Stimulated activated CD4-positive, alpha-beta T cell treated with anti-CD3 and anti-CD28 coated beads, Interleukin-4, amount 100 ng/mL, for 4 hours (primary cell): ENCODE results near the gene IGF1R.

Experiments
- DNase-seq, 2 experiments: peaks; one replicate each; pipeline ENCODE4 v3.0.0-alpha.2; 2020

The IGF1R gene

DNA sequence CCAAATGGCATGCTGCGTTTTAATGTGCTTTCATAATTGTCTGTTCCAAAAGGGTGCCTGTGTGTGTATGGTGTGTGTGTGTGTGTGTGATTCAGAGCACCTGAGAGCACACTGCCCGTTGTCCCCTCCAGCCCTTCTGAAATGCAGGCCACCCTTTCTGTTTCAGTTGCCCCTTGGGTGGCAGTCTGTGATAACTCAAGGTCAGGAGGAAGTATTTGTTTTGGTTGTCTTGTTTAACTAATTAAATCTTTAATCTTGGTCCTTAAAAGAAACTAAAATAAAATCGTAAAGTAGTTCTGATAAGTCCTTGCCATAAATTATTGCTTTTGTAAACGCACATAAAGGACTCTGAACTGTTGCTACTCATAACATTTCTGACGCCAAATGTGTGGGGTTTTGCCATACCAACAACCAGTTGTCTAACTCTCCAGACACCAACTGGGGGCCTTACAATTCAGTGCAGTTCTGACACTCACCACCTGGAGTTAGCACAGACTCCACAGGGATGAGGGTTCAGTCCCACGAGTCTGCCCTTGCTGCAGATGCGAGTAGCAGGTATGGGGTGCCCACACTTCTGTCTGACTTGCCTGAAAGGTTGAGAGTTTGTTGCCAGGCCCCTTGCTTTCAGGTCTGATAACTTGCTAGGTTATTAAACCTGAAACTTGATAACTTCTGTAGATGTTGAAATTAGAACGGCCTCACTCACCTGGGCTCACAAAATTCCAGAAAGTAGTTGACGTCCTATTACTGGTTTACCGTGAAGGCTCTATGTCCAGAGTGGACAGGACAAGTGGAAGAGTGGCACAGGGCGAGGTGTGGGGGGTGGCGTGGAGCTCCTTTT lies 157.3 kb downstream of the IGF1R start:
- no peak for DNase-seq

DNA sequence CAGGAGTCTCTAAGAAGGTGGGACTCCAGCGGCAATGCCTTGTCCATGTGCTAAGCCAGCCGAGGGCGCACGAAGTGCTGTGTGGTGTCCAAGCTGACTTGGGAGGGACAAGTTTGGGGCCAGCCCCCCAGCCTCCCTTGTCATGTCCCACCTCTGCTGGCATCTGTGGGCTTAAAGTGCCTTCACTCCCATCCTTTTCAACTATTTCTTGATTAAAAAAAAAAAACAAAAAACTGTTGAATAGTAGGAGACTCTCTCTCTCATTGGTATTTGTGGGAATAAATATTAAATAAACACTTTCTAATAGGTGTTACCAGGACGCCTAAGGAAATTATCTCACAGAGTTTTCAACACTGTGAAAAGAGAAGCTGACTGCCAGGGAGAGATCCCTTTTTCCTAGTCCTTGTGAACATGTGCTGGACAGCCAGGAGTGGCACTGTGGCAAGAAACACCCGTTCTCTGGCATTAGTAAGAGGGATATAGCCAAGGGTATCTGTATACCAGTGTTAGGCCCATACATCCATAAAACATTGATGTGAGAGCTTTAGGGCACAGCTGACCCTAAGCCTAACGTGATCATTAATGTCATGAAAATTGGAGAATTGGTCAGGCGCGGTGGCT lies 158.0 kb downstream of the IGF1R start:
- no peak for DNase-seq

DNA sequence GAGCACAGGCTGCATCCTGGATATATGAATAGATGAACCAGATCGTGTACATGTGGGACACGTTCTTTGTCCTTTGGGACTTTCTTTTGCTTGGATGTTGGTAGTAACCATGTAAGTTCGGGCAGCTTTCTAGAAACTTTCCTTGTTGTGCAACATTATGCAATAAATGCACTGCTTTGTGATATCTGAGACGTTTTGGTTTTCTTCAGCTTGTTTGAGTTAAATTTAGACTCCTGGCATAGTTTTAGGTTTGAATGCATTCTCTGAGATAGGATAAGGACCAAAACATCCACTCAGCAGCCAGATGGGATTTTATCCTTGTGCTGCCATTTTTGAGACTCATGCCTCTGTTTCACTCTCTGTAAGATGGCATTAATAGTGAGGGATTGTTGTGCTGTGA lies 158.9 kb downstream of the IGF1R start:
- DNase-seq, result no peak

DNA sequence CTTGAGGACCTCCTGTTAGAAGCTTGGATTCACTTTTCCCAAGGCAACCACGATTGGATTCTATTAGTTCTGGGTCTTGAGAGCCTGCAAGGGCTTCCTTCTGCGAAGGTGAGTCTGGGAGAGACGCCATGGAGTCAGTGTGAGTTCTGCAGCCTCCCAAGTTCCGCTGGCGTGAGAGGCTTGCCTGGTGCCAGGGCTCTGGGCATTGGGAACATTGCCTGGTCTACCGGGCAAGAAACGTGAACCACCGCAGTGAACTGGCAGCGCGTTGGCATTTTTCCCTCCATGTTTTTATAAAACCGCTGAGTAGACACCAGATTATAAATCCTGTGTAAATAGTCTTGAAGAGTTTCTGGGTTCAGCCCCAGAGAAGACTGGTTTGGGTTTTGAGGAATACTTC lies 160.9 kb downstream of the IGF1R start:
- DNase-seq, result no peak

DNA sequence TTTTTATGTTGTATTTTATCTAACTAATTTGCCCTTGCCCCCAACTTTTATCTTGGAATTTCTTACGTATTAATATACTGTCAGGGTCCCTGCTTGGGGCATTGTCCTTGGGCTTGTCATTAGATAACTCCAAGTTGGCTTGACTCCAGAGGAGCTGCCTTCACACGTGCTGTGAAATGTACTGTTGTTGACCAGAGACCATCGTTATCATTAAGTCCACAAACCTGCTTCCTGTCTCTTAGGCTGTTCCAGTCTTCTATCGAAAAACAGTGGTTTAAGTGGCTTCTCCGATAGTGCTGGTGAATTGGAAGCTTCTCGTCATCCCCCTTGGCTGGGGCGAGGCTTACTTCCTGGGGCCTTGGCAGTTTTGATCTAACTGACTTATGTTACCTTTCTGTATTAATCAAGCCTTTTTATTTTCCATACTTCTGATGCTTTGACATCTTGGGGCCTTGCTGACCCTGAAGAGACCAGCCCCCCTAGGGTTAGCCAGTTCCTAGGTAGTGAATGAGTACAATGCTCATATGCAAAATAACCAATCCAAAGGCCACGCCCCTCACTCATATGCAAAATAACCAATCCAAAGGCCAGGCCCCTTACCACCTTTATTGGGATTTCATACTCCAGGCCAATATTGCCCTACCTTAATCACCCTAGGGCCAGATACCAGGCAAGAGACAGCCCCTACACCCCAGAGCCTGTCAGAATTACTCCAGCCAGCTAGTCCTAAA lies 164.5 kb downstream of the IGF1R start:
- DNase-seq, result no peak

DNA sequence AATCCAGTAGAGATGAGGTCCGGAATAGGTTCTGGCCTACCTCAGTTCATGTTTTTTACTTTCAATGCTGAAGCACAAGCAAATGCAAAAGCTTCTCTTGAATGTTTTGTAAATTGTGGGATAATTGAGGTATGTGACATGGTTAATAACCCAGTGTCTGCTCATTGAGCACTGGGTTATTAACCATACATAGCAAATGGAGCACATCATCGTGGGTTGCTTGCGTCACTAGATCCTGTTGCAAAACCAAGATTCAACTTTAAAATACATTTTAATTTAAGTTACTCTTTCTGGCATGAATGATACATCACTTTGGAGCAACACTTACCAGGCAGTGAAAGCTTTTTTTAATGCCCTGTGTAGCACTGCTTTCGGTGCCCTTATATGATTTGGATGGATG lies 165.6 kb downstream of the IGF1R start:
- no peak for DNase-seq

DNA sequence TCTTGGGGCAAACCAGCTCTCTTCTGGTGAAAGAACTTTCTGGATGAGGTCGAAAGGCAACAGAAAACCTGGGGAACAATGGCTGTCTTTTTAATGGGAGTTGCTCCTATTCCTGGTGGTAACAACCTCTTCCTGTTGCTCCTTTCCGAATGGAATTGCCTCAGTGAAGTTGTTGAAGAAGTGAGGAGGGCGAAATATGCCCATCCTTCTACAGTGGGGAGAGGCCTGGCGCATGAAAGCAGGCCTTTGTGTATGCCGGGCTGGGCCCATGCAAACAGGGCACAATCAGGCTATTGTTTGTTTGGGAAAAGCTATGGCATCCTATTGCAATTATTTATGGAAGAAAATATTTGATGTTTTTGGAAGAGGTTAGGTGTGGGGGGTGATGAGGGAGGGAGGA lies 166.9 kb downstream of the IGF1R start:
- no peak for DNase-seq

DNA sequence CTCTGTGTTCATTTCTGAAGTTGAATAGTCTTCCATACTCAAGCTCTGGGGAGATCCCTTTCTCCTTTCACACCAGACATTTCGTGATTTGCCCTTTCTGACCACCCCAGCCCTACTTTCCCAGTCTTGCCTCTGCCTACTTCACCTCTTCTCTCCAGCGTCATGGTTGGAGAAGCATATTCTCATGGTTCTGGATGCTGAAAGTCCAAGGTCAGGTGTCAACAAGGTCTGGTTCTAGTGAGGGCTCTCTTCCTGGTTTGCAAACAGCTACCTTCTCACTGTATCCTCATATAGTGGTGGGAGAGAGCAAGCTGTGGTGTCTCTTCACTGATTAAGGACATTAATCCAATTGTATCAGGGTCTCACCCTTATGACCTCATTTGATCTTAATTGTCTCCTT lies 169.4 kb downstream of the IGF1R start:
- DNase-seq, result no peak

DNA sequence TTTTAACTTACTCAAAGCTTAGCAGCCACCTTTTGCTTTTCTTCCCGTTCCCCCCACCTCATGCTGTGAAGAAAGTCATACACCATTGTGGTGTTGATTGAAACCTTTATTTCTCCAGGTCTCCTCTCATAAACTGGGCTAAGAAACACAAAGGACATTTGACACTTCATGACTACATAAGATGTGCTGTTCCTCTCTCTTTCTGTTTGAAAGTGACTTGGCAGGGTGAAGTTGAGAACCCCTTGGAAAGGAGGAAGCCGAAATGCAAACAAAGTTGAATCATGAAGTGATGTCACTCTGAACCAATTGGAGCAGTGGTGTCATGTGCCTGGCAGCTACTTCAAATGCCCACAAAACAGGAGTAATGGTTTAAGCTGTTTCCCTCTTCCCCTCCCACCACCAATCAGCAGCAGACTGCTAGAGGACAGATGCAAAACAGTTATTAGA lies 174.7 kb downstream of the IGF1R start:
- DNase-seq, result no peak

DNA sequence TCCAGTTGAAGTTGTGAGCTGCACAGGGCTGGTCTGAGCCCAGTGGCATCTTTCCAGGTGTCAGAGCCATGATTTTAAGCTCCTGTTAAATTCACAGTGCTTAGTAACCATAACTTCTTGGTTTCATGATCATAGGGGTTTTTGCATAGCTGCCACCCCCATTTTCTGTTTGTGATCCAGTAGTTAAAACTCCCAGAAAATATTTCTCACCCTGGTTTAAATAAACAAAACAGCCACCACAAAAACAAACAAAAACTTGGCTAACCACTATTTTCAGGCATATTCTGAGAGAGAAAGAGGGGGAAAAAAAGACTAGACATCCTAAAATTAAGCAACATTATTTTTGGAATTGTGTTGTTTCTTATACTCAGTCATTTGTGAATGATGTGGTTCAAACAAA lies 175.3 kb downstream of the IGF1R start:
- no peak for DNase-seq

DNA sequence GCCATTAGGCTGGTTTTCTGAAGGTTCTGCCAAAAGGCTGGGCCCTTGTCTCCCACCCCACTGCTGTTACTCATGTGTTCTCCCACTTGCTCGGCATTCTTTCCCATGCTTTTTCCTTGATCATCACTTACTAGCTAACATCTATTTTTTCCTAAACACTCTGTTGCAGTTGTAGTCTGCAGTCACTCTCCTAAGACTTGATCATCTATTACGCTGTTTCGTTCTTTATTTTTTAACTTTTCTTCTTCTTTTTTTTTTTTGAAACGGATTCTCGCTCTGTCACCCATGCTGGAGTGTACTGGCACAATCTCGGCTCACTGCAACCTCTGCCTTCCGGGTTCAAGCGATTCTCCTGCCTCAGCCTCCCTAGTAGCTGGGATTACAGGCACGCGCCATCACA lies 176.3 kb downstream of the IGF1R start:
- DNase-seq, result no peak

DNA sequence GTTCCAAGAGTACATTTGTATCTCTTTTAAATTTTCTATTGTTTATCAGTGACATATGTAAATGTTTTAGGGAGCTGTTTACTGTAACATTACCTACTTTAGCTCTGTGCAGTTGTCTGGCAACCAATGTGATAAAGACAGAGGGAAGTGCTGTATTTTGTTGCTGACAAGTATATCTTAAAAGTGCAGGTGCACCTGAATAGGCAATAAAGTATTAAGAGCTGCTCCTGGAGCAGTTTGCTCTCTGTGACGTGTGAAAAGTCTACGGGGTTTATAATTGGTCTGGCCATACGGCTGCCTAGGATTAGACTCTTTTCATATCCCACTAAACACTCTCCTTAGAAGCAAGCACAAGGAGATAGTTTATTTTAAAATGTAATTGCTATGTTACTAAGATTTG lies 178.3 kb downstream of the IGF1R start:
- DNase-seq, result no peak

DNA sequence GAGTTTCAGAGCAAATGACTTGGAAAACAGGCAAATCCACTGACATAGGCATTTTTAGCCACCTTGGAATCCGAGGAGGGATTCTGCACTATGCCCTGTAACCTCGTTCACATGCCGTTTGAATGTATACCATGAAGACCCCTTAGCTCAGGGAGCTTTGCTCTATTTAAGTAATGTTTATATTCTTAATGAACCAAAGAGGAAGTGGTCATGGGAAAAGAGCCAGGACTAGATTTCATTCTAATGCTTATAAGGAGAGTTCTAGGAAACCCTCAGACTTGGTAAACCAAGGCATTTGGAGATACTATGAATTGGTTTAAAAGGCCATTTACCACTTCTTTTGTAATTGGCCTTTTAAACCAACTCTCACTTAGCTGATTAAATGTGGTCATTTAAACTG lies 178.9 kb downstream of the IGF1R start:
- no peak for DNase-seq

DNA sequence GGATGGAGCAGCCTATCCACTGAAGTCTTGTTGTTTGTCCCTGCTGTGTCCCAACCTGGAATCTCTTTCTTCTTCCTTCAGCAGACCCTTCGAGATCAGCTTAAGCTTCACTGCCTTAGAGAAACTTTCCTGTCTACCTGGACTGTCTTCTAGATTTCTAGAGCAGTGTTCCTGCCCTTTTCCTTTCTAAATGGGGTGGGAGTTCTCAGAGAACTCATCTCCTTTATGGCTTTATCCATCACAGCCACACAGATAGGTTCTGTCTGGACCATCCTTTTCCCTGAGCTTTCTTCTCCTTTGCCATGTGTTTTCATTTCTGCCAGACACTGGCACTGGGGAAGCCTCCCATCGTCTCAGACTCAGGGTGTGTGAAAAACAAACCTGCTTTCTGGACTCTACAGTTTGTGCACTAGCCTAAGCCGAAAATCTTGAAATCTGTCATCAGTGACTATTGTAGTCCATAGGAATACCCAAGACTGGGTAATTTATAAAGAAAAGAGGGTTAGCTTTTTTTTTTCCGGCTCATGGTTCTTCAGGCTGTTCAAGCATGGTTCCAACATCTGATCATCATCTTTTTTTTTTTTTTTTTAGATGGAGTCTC lies 181.8 kb downstream of the IGF1R start:
- DNase-seq, result no peak

DNA sequence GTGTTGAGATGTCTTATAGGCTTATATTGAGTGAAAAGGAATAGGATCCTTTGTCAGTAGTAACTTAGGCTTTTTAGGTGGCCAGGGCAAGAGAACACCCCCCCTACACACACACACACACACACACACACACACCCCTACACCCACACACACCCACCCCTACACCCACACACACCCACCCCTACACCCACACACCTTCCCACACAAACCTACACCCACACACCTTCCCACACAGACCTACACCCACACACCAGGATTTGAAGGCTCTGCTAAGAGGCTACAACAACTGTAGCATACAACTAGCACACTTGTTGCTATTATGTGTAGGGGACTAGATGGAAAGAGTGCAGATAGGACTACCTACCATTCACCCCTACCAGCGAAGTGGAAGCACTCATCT lies 186.6 kb downstream of the IGF1R start:
- no peak for DNase-seq

DNA sequence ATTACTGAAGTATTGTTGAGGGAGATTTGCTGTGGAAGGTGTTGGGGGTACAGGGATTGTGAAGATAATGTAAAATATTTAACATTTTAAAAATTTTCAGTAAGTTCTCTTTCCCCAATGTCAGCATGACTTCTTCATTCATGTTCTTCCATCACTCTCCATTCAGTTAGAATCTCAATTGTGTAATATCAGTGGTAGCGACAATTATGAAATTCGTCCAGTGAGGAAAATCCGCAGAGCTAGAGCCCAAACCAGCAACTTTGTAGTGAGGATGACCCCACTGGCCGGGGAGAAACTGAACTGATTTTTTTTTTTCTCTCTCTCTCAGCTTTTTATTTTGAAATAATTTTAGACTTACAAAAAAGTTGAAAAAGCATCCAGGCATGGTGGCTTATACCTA lies 187.5 kb downstream of the IGF1R start:
- DNase-seq, result no peak

DNA sequence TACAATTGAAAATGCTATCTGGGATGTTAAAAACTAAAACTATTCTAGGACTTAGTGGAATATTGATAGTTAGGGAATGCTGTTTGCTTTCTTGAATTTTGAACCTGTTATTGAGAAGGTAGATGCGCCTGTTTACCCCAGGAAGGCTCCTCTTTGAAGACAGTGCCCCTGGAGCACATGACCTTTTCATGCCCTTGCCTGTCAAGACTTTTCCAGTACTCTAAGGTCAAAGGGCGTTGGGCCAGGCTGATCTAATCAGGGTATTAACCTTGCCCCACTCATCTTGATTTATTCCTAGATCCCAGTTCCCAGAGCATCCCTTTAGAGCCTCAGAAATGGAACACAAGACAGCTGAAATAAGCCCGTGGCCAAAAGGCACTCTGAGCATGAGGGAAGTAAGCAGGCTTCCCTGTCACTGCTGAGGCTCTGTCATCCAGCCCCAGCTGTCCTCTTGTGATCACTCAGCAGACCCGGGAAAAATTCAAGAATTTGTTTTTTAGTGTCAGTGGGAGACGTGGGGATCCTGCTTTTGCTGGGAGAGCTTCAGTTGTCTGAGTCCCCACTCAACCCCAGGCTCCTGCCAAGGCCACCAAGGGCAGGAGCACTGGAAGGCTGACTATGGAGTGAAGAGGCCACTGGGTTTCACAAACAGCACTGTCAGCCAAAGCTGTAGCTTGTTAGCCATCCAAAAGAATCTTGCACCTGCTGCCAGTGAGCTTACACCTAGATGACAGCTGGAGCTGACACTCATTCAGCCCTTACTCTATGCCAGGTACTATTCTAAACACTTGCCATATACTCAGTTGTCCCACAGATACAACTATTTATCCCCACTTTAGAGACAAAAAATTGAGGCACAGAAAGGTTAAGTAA lies 190.3 kb downstream of the IGF1R start:
- DNase-seq, result no peak

DNA sequence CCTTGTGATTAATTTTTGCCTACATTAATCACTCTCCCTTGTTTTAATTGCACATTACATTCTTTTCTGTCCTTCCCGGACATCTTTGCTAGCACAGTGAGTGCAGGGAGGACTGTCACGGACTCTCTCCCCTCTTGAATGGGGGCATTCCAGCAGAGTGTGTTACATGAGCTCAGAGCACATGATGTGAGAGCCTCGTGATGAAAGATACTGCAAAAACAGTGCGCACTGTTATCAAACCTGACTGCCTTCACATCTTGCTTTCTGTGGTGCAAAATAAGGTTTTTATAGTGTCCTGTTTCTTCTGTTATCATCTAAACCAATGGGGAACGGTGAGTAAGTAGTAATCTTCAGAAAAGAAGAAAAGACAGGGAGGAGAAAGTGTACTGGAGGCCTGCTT lies 191.7 kb downstream of the IGF1R start:
- no peak for DNase-seq

DNA sequence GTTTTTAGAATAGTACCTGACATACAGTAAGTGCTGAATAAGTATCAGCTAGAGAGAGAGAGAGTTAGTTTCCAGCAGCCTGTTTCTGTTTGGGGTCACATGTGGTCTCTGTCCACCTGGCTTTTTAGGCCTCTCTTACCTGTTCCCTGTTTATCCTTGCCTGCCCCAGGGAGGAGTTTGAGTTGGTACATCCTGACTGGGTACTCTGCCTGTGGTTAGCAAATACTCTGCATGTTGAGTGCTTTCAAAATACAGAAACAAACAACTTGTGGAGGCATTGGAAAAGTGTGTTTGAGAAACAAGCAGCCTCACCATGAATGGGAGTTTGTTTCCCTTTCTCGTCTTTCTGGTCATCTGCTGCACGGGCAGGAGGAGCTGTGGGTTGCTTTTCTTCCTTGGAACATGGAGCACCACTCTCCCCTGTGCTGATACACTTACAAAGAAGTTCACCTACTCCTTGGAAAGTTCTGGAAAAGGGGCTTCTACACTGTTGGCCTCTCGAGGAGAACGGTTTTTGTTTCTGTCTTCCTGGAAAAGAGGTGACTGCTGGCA lies 193.2 kb downstream of the IGF1R start:
- DNase-seq, result no peak

DNA sequence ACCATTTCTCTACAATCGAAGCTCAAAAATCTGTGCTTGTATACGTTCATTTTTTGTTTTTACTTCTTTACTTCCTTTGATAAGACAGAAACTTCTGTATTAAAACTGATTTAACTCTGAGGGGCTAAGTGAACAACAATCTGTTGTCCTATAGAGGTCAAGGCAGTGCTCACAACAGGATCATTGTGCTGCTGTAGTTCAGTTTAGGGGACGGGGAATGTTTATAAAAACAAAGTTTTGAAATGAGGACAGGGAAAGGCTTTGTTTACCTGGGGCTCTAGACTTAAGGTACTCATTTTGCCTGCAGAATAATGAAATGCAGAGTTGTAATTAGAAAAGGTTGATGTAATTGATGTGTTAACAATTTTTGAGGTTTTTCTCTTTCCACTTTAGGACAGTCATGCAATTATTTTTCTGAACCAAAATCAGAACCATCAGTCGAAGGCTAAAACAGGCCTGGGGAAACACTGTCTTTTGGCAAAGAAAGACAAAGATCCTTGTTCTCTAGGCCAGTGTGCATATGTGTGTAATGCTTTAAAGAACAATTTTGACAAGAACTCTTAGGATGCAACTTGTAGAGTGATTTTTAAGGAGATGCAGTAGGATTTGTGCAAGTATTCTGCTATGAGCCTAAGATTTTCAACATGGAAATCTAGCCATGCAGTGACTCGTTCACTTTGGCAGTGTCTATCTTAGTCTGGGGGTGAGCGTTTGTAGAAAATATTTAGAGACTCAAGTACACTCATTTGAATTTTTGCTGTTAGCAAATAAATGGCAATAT lies 194.0 kb downstream of the IGF1R start:
- no peak for DNase-seq

DNA sequence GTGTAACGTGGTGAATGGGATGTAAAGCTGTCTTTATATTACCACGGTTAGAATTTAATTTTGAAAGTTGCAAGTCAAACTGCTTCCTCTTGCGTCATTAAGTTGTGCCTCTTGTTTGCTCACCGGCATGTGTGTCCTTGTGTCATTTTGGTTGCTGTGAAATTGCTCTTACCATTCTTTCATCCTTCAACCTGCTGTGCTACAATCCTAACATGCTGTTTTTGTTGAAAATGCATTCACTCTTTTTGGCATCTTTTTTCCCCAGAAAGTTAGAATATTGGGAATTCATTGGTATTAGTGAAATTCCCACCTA lies 194.6 kb downstream of the IGF1R start:
- no peak for DNase-seq

DNA sequence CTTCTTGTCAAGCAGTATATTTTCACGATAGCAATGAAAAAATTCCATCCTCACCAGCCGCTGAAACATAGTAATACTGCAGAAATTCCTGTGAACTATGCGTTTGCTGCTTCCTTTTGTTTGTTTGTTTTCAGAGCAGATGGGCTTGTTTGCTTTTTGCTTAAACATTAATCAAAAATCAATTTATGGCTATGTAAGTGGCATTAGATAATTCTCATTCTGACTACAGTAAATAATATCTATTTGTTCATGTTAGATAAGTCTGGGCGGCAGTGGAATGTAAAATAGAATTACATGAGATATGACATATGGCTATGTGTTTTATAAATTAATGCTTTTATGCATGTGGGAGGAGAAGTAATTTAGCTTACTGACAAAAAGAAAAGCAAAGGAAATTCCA lies 195.5 kb downstream of the IGF1R start:
- no peak for DNase-seq
